ENCODE data around the gene YBX1. TPM values are rescaled to one million over a fixed set of nuclear protein-coding genes. Genes with fewer than 3 reads are reported as not detected.

YBX1 gene
- 100 to 1,000 TPM; 377 to 579 (median 441) TPM for total RNA-seq

- Histone ChIP-seq H3K36me3 (peaks cover 0 to 2% (median 0%) of the 10 kb centered on the region in 3 donors), H3K4me3 (peak within 1 kb of the TSS; percentile 77 to 100 (median 96)), H3K27me3 (no peaks in the 10 kb centered on the region), H3K9me3 (no peaks in the 10 kb centered on the region), H3K27ac (peak within 1 kb of the TSS; percentile 92 to 98 (median 97)), H3K4me1 (peaks cover 0 to 58% (median 39%) of the 10 kb centered on the region in 4 donors)
- 0% methylated on average over 47 to 48 of the region's 54 CpGs for WGBS, 2 donors
- DNase-seq (ENCODE audit: low spot score in 2 of 2) = peak; percentile 94 to 99
- peak; percentile 67 to 83 for TF ChIP-seq POLR2A (IDR thresholded peaks at IDR 0.05)
- TF ChIP-seq CTCF (IDR thresholded peaks at IDR 0.05) = peak in 1 of 5 experiments; percentile 37
- peak in 1 of 2 donors; percentile 96 for TF ChIP-seq EP300 (IDR thresholded peaks at IDR 0.05)
These were observed at the start of gene YBX1 for GRCh38 chr1:42681741-42682483. Gene YBX1, plus strand, starts transcription at chr1:42682418. Its CDS starts 148 bp downstream, at chr1:42682566.

GRCh38 chr1:42639116-42639515 lies 43.1 kb upstream of the YBX1 start:
- no peak overlapping the region for H3K4me3 ChIP-seq

GRCh38 chr1:42646056-42646455 lies 36.2 kb upstream of the YBX1 start:
- DNase-seq (ENCODE audit: low spot score in 2 of 2) = no peak
- 95% methylated on average over 2 of the region's 2 CpGs for WGBS, 2 donors
- TF ChIP-seq POLR2A (IDR thresholded peaks at IDR 0.05) (no peak), CTCF (IDR thresholded peaks at IDR 0.05) (no peak), EP300 (IDR thresholded peaks at IDR 0.05) (no peak)
- H3K4me3 ChIP-seq = no peak overlapping the region
- H3K27ac ChIP-seq = no peak overlapping the region
- no peaks in the 10 kb centered on the region for H3K27me3 ChIP-seq
- no peaks in the 10 kb centered on the region for H3K9me3 ChIP-seq
- peaks cover 0 to 72% (median 0%) of the 10 kb centered on the region in 3 donors for H3K36me3 ChIP-seq
- no peaks in the 10 kb centered on the region for H3K4me1 ChIP-seq

More at GRCh38 chr1:42639116-42639515, 43.1 kb upstream of the YBX1 start:
- Histone ChIP-seq H3K9me3 (no peaks in the 10 kb centered on the region), H3K4me1 (no peaks in the 10 kb centered on the region), H3K27ac (no peak overlapping the region), H3K27me3 (no peaks in the 10 kb centered on the region), H3K36me3 (peaks cover 0 to 12% (median 0%) of the 10 kb centered on the region in 3 donors)
- no peak for DNase-seq (ENCODE audit: low spot score in 2 of 2)
- no peak for TF ChIP-seq EP300 (IDR thresholded peaks at IDR 0.05)
- no peak for TF ChIP-seq POLR2A (IDR thresholded peaks at IDR 0.05)
- no peak for TF ChIP-seq CTCF (IDR thresholded peaks at IDR 0.05)

GRCh38 chr1:42657201-42657600 lies 25.0 kb upstream of the YBX1 start:
- H3K36me3 ChIP-seq = peaks cover 0 to 24% (median 0%) of the 10 kb centered on the region in 3 donors
- H3K27ac ChIP-seq = peak overlapping the region in 2 of 4 donors; percentile 81 to 83
- TF ChIP-seq EP300 (IDR thresholded peaks at IDR 0.05) = no peak
- no peak for TF ChIP-seq CTCF (IDR thresholded peaks at IDR 0.05)
- no peak for TF ChIP-seq POLR2A (IDR thresholded peaks at IDR 0.05)
- 83 to 85% methylated on average over 5 of the region's 5 CpGs for WGBS, 2 donors
- no peak overlapping the region for H3K4me3 ChIP-seq
- no peaks in the 10 kb centered on the region for H3K9me3 ChIP-seq
- H3K27me3 ChIP-seq = no peaks in the 10 kb centered on the region
- no peak for DNase-seq (ENCODE audit: low spot score in 2 of 2)
- H3K4me1 ChIP-seq = peaks cover 0 to 18% (median 8%) of the 10 kb centered on the region in 4 donors

Measured in tibial nerve (tissue), 4 donors.